Caco-2 (cell line): ENCODE measurements around the gene PPRC1. TPM values are rescaled to one million over a fixed set of nuclear protein-coding genes. Genes with fewer than 3 reads are reported as not detected.
A peak's percentile ranks its signal among the peaks of the same experiment; 100 is the strongest.

Experiments used
- BruUV-seq: library from RNA; stranded (reverse); fragments of 400-500 nt; replicated peaks from 2 replicates; lab custom pipeline; 2021; lab: Mats Ljungman, UMichigan
- CTCF ChIA-PET: fragments of 300-600 bp; sonication (Branson Sonifier 250); formaldehyde crosslinking; loops from one replicate; lab custom pipeline; 2022; ENCODE audit warnings: antibody characterized with exemption; lab: Charles Lee
- POLR2A ChIA-PET: fragments of 300-600 bp; sonication (Branson Sonifier 250); formaldehyde crosslinking; loops from one replicate; lab custom pipeline; 2022; ENCODE audit warnings: antibody characterized with exemption; lab: Charles Lee
- DNase-seq, 2 experiments: peaks; one replicate each; pipeline versions ENCODE4 v3.0.0 to v3.0.0-alpha.2; 2020 to 2022
- H3K27me3 ChIP-seq: replicated peaks from 2 replicates; pipeline ENCODE4 v1.6.0; 2011; ENCODE audit warnings: low read length; ENCODE audit not compliant: control insufficient read depth, insufficient read depth
- H3K36me3 ChIP-seq: 2 replicates; pipeline ENCODE4 v1.5.1; 2011; ENCODE audit warnings: low read length; ENCODE audit not compliant: control insufficient read depth, insufficient read depth
- H3K4me1 ChIP-seq: fragments of 250-450 bp; sonication (Bioruptor Pico); 2 replicates; pipeline ENCODE4 v1.5.1; 2020; ENCODE audit warnings: mild to moderate bottlenecking
- H3K4me3 ChIP-seq: 2 replicates; pipeline ENCODE4 v1.5.1; 2011; ENCODE audit warnings: low read depth, mild to moderate bottlenecking, control low read depth, low read length
- H3K9me3 ChIP-seq: fragments of 250-450 bp; sonication (Bioruptor Pico); 2 replicates; pipeline ENCODE4 v1.5.1; 2020; ENCODE audit warnings: mild to moderate bottlenecking, moderate library complexity
- H3K27ac Mint-ChIP-seq: one replicate; pipeline ENCODE4 v1.8.0; 2022; ENCODE audit warnings: mixed read lengths; ENCODE audit not compliant: unreplicated experiment
- H3K27me3 Mint-ChIP-seq: one replicate; pipeline ENCODE4 v1.8.0; 2022; ENCODE audit warnings: mixed read lengths; ENCODE audit not compliant: insufficient read depth, unreplicated experiment
- H3K36me3 Mint-ChIP-seq: one replicate; pipeline ENCODE4 v1.8.0; 2022; ENCODE audit warnings: mild to moderate bottlenecking, mixed read lengths; ENCODE audit not compliant: insufficient read depth, unreplicated experiment
- H3K4me1 Mint-ChIP-seq: one replicate; pipeline ENCODE4 v1.8.0; 2022; ENCODE audit warnings: low read depth, mixed read lengths; ENCODE audit not compliant: unreplicated experiment
- H3K4me3 Mint-ChIP-seq: one replicate; pipeline ENCODE4 v1.8.0; 2022; ENCODE audit warnings: mild to moderate bottlenecking, moderate library complexity, mixed read lengths; ENCODE audit not compliant: unreplicated experiment
- H3K9me3 Mint-ChIP-seq: one replicate; pipeline ENCODE4 v1.8.0; 2022; ENCODE audit warnings: mixed read lengths; ENCODE audit not compliant: unreplicated experiment
- CTCF ChIP-seq, 2 experiments: fragments of 200-600 bp in 1 of 2; IDR thresholded peaks; 1 replicate in 1 of 2; 2 replicates in 1 of 2; pipeline versions ENCODE4 v1.5.1 to v1.8.0; 2011 to 2022; ENCODE audit warnings: antibody characterized with exemption in 1 of 2, control low read depth in 1 of 2, inconsistent platforms in 1 of 2, low read depth in 1 of 2, low read length in 1 of 2, mild to moderate bottlenecking in 1 of 2, moderate library complexity in 1 of 2; ENCODE audit not compliant: insufficient read depth in 1 of 2, severe bottlenecking in 1 of 2, unreplicated experiment in 1 of 2
- intact Hi-C: fragments of 100-400 bp; cut with micrococcal nuclease; formaldehyde crosslinking; loops from one replicate; pipeline ENCODE4 v1.10.0; 2022; ENCODE audit not compliant: unreplicated experiment
- total RNA-seq: library from RNA; stranded (reverse); gene quantifications from 2 replicates; pipeline ENCODE4 v1.2.3, GENCODE V29; 2022

Gene PPRC1
- total RNA-seq, 1 experiment from 2014 or later = 66.6 TPM

GRCh38 chr10:102159831-102160230 is 27.0 kb downstream of the PPRC1 start:
- Histone ChIP-seq H3K36me3 (peaks cover 6% of the 10 kb centered on the region), H3K9me3 (no peaks in the 10 kb centered on the region), H3K4me1 (no peaks in the 10 kb centered on the region), H3K4me3 (no peak overlapping the region), H3K27me3 (no peaks in the 10 kb centered on the region)
- no peak overlapping the region for H3K4me3 Mint-ChIP-seq
- TF ChIP-seq CTCF (IDR thresholded peaks at IDR 0.05; ENCODE audit: insufficient read depth in 1 of 2, low read depth in 1 of 2, low read length in 1 of 2, severe bottlenecking in 1 of 2, unreplicated experiment in 1 of 2) = no peak
- POLR2A ChIA-PET = interaction anchor here (0.9 kb wide), 1 partner anchor 8 kb away, joined by 5 read pairs; the partner anchor contains the start of gene NOLC1
- peaks cover 7% of the 10 kb centered on the region for H3K4me1 Mint-ChIP-seq
- no peaks in the 10 kb centered on the region for H3K27me3 Mint-ChIP-seq
- BruUV-seq = no TSS peak
- H3K9me3 Mint-ChIP-seq = no peaks in the 10 kb centered on the region
- no peak for DNase-seq
- H3K36me3 Mint-ChIP-seq = peaks cover 87% of the 10 kb centered on the region
- CTCF ChIA-PET = interaction anchor here (2.7 kb wide), 1 partner anchor 10 kb away, joined by 7 read pairs; no protein-coding TSS in a partner anchor
- no peak overlapping the region for H3K27ac Mint-ChIP-seq
- intact Hi-C loops = no loop called here

- POLR2A ChIA-PET = no interaction called here
- DNase-seq = no peak
- BruUV-seq = TSS peak; percentile 33
- Histone ChIP-seq H3K9me3 (no peaks in the 10 kb centered on the region), H3K36me3 (peaks cover 6% of the 10 kb centered on the region), H3K27me3 (no peaks in the 10 kb centered on the region), H3K4me3 (no peak overlapping the region), H3K4me1 (no peaks in the 10 kb centered on the region)
- intact Hi-C loops = no loop called here
- Mint-ChIP-seq H3K4me3 (no peak overlapping the region), H3K27me3 (no peaks in the 10 kb centered on the region), H3K4me1 (no peaks in the 10 kb centered on the region), H3K36me3 (peaks cover 51% of the 10 kb centered on the region), H3K27ac (no peak overlapping the region), H3K9me3 (no peaks in the 10 kb centered on the region)
- no peak for TF ChIP-seq CTCF (IDR thresholded peaks at IDR 0.05; ENCODE audit: insufficient read depth in 1 of 2, low read depth in 1 of 2, low read length in 1 of 2, severe bottlenecking in 1 of 2, unreplicated experiment in 1 of 2)
- CTCF ChIA-PET = no interaction called here
These were observed 30.6 kb downstream of the PPRC1 start for GRCh38 chr10:102163342-102163989.

GRCh38 chr10:102167861-102168260 is 35.0 kb downstream of the PPRC1 start:
- Histone ChIP-seq H3K4me3 (no peak overlapping the region), H3K27me3 (no peaks in the 10 kb centered on the region), H3K36me3 (peaks cover 1% of the 10 kb centered on the region), H3K9me3 (no peaks in the 10 kb centered on the region), H3K4me1 (no peaks in the 10 kb centered on the region)
- Mint-ChIP-seq H3K27ac (no peak overlapping the region), H3K9me3 (no peaks in the 10 kb centered on the region), H3K36me3 (peaks cover 10% of the 10 kb centered on the region), H3K4me3 (no peak overlapping the region), H3K4me1 (no peaks in the 10 kb centered on the region), H3K27me3 (no peaks in the 10 kb centered on the region)
- POLR2A ChIA-PET = no interaction called here
- intact Hi-C loops = loop anchor here (2.0 kb wide), 1 partner anchor 235 kb away; no protein-coding TSS in a partner anchor
- no peak for DNase-seq
- no peak for TF ChIP-seq CTCF (IDR thresholded peaks at IDR 0.05; ENCODE audit: insufficient read depth in 1 of 2, low read depth in 1 of 2, low read length in 1 of 2, severe bottlenecking in 1 of 2, unreplicated experiment in 1 of 2)
- BruUV-seq = no TSS peak
- CTCF ChIA-PET = no interaction called here
